HG03342 (cell line): Measurements from ENCODE around the gene LARP1.
"Not testable (repeated sequence)": the region's sequence is repeated elsewhere in the genome, so short reads cannot be mapped to it uniquely, and the experiment has no call there.

Experiments used
- ATAC-seq: cut with Tn5 transposase; IDR thresholded peaks from one replicate; pipeline ENCODE4 v1.9.1; 2021; ENCODE audit warnings: mild to moderate bottlenecking, moderate library complexity; ENCODE audit not compliant: unreplicated experiment

LARP1 gene

GRCh38 chr5:154755361-154756008, at the start of gene LARP1:
TSS of gene LARP1 (plus strand) at chr5:154755377. CDS start at chr5:154755758, 381 bp downstream.
- no peak for ATAC-seq

GRCh38 chr5:154706416-154706815, 48.8 kb upstream of the LARP1 start:
- ATAC-seq: no peak

GRCh38 chr5:154707641-154708040, 47.5 kb upstream of the LARP1 start:
- no peak for ATAC-seq

- no peak for ATAC-seq
These were observed 47.0 kb upstream of the LARP1 start for GRCh38 chr5:154708207-154708606.

- ATAC-seq: no peak
These were observed 46.3 kb upstream of the LARP1 start for GRCh38 chr5:154708846-154709245.

- no peak for ATAC-seq
These were observed 45.5 kb upstream of the LARP1 start for GRCh38 chr5:154709368-154710305.

- ATAC-seq: no peak
These were observed 42.4 kb upstream of the LARP1 start for GRCh38 chr5:154712518-154713437.

- ATAC-seq: no peak
These were observed 41.5 kb upstream of the LARP1 start for GRCh38 chr5:154713615-154714125.

- ATAC-seq: peak; percentile 89
These were observed 40.8 kb upstream of the LARP1 start for GRCh38 chr5:154714266-154714986.

- ATAC-seq: no peak
These were observed 33.6 kb upstream of the LARP1 start for GRCh38 chr5:154721481-154722058.

GRCh38 chr5:154722097-154722496, 33.1 kb upstream of the LARP1 start:
- ATAC-seq: no peak

- ATAC-seq: no peak
These were observed 32.2 kb upstream of the LARP1 start for GRCh38 chr5:154722936-154723335.

GRCh38 chr5:154723740-154724505, 31.3 kb upstream of the LARP1 start:
- no peak for ATAC-seq

GRCh38 chr5:154727361-154727760, 27.8 kb upstream of the LARP1 start:
- ATAC-seq: no peak

GRCh38 chr5:154728939-154729588, 26.1 kb upstream of the LARP1 start:
- no peak for ATAC-seq

- no peak for ATAC-seq
These were observed 25.6 kb upstream of the LARP1 start for GRCh38 chr5:154729613-154730012.

- ATAC-seq: not testable (repeated sequence)
These were observed 24.4 kb upstream of the LARP1 start for GRCh38 chr5:154730761-154731160.

GRCh38 chr5:154732212-154732611, 23.0 kb upstream of the LARP1 start:
- no peak for ATAC-seq
